Left ventricle myocardium inferior (tissue), 1 donor: ENCODE measurements around the gene KCTD6. TPM values are rescaled to one million over a fixed set of nuclear protein-coding genes. Genes with fewer than 3 reads are reported as not detected.
A peak's percentile ranks its signal among the peaks of the same experiment; 100 is the strongest.

Experiments used
- DNase-seq: peaks from one replicate; pipeline ENCODE4 v3.0.0-alpha.2; 2020
- H3K27ac ChIP-seq: fragments of 200-600 bp; replicated peaks from 2 replicates; pipeline ENCODE4 v1.8.0; 2021
- H3K27me3 ChIP-seq: fragments of 200-600 bp; 2 replicates; pipeline ENCODE4 v1.8.0; 2021; ENCODE audit warnings: low read depth
- H3K36me3 ChIP-seq: fragments of 200-600 bp; 2 replicates; pipeline ENCODE4 v1.8.0; 2021
- H3K4me1 ChIP-seq: fragments of 200-600 bp; 2 replicates; pipeline ENCODE4 v1.8.0; 2021
- H3K4me3 ChIP-seq: fragments of 200-600 bp; 2 replicates; pipeline ENCODE4 v1.8.0; 2021; ENCODE audit warnings: mild to moderate bottlenecking, moderate library complexity
- H3K9me3 ChIP-seq: fragments of 200-600 bp; replicated peaks from 2 replicates; pipeline ENCODE4 v1.8.0; 2021
- CTCF ChIP-seq: fragments of 200-600 bp; IDR thresholded peaks from 2 replicates; pipeline ENCODE4 v1.8.0; 2021; ENCODE audit warnings: antibody characterized with exemption, mild to moderate bottlenecking, borderline replicate concordance
- intact Hi-C: fragments of 100-400 bp; cut with micrococcal nuclease; formaldehyde crosslinking; loops from one replicate; pipeline ENCODE4 v1.11.0; 2022
- total RNA-seq: library from RNA; stranded (reverse); fragmentation: NEBNext Ultra II Directional; extraction: Animal tissue kit (Norgen Biotek cat#: 25700); gene quantifications from one replicate; pipeline ENCODE4 v1.2.1, GENCODE V29; 2021
- donor health status: DM: no; HTN: yes; CAD: no; lungs with severe emphysema.

Gene KCTD6
- total RNA-seq, 1 donor from 2014 or later: 6.2 TPM

DNA sequence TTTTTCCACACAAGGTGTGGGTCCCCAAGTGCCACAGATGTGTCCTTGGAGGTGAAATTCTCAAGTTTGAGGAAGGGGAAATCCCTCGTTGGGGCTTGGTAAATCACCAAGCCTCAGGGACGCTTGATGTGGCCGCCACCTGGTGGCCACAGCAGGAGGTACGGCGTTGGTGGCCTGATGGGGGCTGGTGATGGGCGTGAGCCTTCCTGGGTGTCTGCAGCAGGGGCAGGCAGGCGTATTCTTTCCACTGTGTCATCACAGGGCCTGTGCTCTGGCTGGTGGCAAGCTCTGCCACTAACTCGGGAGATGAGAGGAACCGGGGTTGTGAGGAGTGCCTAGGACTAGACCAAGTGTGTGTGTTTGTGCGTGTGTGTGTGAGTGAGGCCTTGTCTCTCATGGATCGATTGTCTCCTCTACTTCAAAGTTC is 40.9 kb downstream of the KCTD6 start:
- Histone ChIP-seq H3K9me3 (no peaks in the 10 kb centered on the region), H3K27ac (no peak overlapping the region), H3K4me3 (no peak overlapping the region), H3K27me3 (no peaks in the 10 kb centered on the region), H3K36me3 (peaks cover 65% of the 10 kb centered on the region), H3K4me1 (peaks cover 53% of the 10 kb centered on the region)
- DNase-seq: peak; percentile 68
- intact Hi-C loops: no loop called here
- TF ChIP-seq CTCF: peak; percentile 93

- no peak for TF ChIP-seq CTCF
- H3K4me3 ChIP-seq: no peak overlapping the region
- DNase-seq: no peak
- intact Hi-C loops: no loop called here
- H3K36me3 ChIP-seq: peaks cover 48% of the 10 kb centered on the region
- H3K27ac ChIP-seq: no peak overlapping the region
- H3K4me1 ChIP-seq: peaks cover 46% of the 10 kb centered on the region
- no peaks in the 10 kb centered on the region for H3K9me3 ChIP-seq
- no peaks in the 10 kb centered on the region for H3K27me3 ChIP-seq
Observed at GRCh38 chr3:58534592-58535494, 42.9 kb downstream of the KCTD6 start.

DNA sequence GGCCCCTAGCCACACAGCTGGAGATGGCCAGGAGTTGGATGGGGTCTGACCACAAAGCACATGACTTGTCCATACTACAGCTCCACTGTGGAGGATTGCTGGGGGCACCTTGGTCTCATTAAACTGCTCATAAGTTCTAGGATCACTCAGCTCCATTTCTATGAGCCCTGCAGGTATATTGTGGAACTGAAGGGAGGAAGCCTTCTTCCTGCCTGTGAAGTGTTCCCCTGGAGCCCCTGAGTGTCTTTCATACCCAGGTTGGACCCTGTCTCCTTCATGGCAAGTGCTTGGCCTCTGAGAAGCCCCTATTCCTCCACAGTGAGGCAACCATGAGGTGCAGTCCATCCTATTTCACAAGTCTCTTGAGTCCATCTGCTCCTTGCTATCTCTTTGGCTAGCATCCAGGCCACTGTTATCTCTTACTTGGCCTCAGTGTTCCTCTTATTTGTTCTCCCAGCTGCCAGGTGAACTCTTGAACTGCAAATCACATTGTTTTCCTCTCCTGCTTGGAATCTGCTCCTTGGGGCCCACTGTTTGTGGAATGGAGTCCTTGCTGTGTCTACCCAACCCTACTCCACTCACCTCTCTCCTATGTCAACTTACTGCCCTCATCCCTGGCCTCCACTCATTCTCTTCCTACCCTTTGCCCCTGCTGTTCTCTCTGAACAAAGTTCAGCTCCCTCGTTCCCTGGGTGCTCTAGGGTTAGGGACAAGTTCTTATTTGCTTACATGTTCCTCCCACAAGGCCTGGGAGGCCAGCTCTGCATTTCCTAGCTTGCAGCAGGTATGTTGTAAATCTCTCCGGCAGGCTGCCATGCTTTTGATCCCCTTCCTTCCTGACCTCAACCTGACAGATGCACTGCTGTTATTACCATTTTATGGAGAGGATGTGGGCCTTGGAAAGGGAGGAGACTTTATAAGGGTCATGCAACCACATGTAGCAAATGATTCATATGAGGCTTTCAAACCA is 43.9 kb downstream of the KCTD6 start:
- peaks cover 46% of the 10 kb centered on the region for H3K4me1 ChIP-seq
- no peak for DNase-seq
- TF ChIP-seq CTCF: no peak
- H3K9me3 ChIP-seq: no peaks in the 10 kb centered on the region
- peak overlapping the region; percentile 91 for H3K27ac ChIP-seq
- no peaks in the 10 kb centered on the region for H3K27me3 ChIP-seq
- H3K4me3 ChIP-seq: peak overlapping the region; percentile 69
- intact Hi-C loops: no loop called here
- H3K36me3 ChIP-seq: peaks cover 38% of the 10 kb centered on the region

GRCh38 chr3:58536501-58537411 is 44.9 kb downstream of the KCTD6 start, which contains the start of gene ACOX2:
Gene ACOX2, minus strand, starts transcription at chr3:58537190. Its CDS starts 2,084 bp downstream, at chr3:58535106.
- intact Hi-C loops: no loop called here
- H3K9me3 ChIP-seq: no peaks in the 10 kb centered on the region
- no peaks in the 10 kb centered on the region for H3K27me3 ChIP-seq
- peaks cover 46% of the 10 kb centered on the region for H3K4me1 ChIP-seq
- H3K4me3 ChIP-seq: peak within 1 kb of the TSS; percentile 69
- H3K36me3 ChIP-seq: peaks cover 29% of the 10 kb centered on the region
- H3K27ac ChIP-seq: peak within 1 kb of the TSS; percentile 91
- peak; percentile 79 for DNase-seq
- no peak for TF ChIP-seq CTCF
